Measurements from ENCODE around the gene TPR.

- TF ChIP-seq CTCF (conservative IDR thresholded peaks at IDR 0.05 in 1 of 2, IDR thresholded peaks at IDR 0.05 in 1 of 2; ENCODE audit: extremely low read depth in 1 of 2, insufficient read depth in 1 of 2, low read depth in 1 of 2, low read length in 2 of 2) (no peak), EZH2 (IDR thresholded peaks at IDR 0.05; ENCODE audit: borderline replicate concordance, low read length) (no peak)
Measured at GRCh38 chr1:186374303-186375151, 526 bp downstream of the TPR start.

All from mammary epithelial cell (primary cell).